Tibial nerve (tissue), 4 donors: ENCODE measurements around the gene TMEM135. TPM values are rescaled to one million over a fixed set of nuclear protein-coding genes. Genes with fewer than 3 reads are reported as not detected.
"Not testable (repeated sequence)": the region's sequence is repeated elsewhere in the genome, so short reads cannot be mapped to it uniquely, and the experiment has no call there.

ENCODE experiments used
- DNase-seq, 2 donors: peaks; one replicate each; pipeline ENCODE4 v3.0.0-alpha.2; 2019; ENCODE audit warnings: low spot score in 2 of 2
- H3K27ac ChIP-seq, 4 donors: fragments of 200-600 bp; sonication (generic) in 3 of 4; one replicate each; pipeline ENCODE4 v1.5.1; 2017 to 2019; ENCODE audit warnings: mild to moderate bottlenecking in 1 of 4
- H3K27me3 ChIP-seq, 2 donors: fragments of 200-600 bp; sonication (generic) in 1 of 2; one replicate each; pipeline versions ENCODE4 v1.5.1 to v1.6.0; 2017 to 2019
- H3K36me3 ChIP-seq, 3 donors: fragments of 200-600 bp; sonication (generic); one replicate each; pipeline ENCODE4 v1.5.1; 2018 to 2019
- H3K4me1 ChIP-seq, 4 donors: fragments of 200-600 bp; sonication (generic) in 3 of 4; one replicate each; pipeline ENCODE4 v1.5.1; 2017 to 2019
- H3K4me3 ChIP-seq, 4 donors: fragments of 200-600 bp; sonication (generic) in 3 of 4; one replicate each; pipeline ENCODE4 v1.5.1; 2017 to 2019; ENCODE audit warnings: mild to moderate bottlenecking in 1 of 4, moderate library complexity in 1 of 4
- H3K9me3 ChIP-seq, 4 donors: fragments of 200-600 bp; sonication (generic) in 3 of 4; one replicate each; pipeline ENCODE4 v1.5.1; 2017 to 2019
- EP300 ChIP-seq, 2 donors: sonication (generic); formaldehyde crosslinking; IDR thresholded peaks; one replicate each; pipeline ENCODE4 v1.6.1; 2017; ENCODE audit warnings: antibody characterized with exemption in 2 of 2, mild to moderate bottlenecking in 1 of 2
- POLR2A ChIP-seq, 2 donors: fragments of 450-650 bp; IDR thresholded peaks; one replicate each; pipeline ENCODE4 v1.6.1; 2017; ENCODE audit warnings: antibody characterized with exemption in 2 of 2, mild to moderate bottlenecking in 2 of 2, moderate library complexity in 2 of 2
- WGBS, 2 donors: methylation state at CpG; one replicate each; pipeline ENCODE4 v1.1.5; 2018; 5-methylcytosine and 5-hydroxymethylcytosine counted together
- total RNA-seq, 4 donors: library from RNA; depleted of rRNA; stranded (reverse); fragments of >200 nt; gene quantifications; one replicate each; pipeline ENCODE4 v1.1.0, GENCODE V29; 2016
- TF ChIP-seq, protein P1 (sequence below), 5 experiments: fragments of 200-600 bp in 3 of 5; fragments of 450-650 bp in 2 of 5; sonication (generic) in 3 of 5; IDR thresholded peaks; one replicate each; pipeline ENCODE4 v1.5.1; 2016 to 2019; ENCODE audit warnings: antibody characterized with exemption in 5 of 5, mild to moderate bottlenecking in 3 of 5, moderate library complexity in 2 of 5

The TMEM135 gene
- total RNA-seq, 4 donors from 2014 or later: 23.2 to 28.5 (median 25.6) TPM

DNA sequence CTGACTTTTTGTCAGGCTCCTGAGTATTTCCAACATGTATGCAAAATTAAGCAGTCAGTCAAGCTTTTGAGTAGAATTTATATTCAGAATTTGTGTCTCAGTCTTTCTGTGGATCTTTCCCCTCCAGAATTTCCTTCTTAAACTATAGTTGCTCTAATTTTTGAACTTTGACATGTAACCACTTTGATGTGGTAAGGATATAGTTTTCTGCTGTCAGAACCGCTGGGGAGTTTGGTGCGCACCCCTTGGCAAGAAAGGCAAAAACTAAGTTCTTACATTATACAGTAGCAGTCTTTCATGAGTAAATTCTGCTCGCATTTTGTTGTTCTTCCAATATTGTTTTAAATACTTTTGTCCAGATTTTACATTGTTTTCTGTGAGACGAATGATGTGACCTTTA is 105.9 kb downstream of the TMEM135 start:
- Histone ChIP-seq H3K9me3 (peaks cover 0 to 17% (median 8%) of the 10 kb centered on the region in 4 donors), H3K4me1 (no peaks in the 10 kb centered on the region), H3K27me3 (no peaks in the 10 kb centered on the region), H3K27ac (no peak overlapping the region), H3K4me3 (no peak overlapping the region), H3K36me3 (no peaks in the 10 kb centered on the region)
- WGBS, 2 donors: 52 to 73% methylated on average over 4 of the region's 4 CpGs
- DNase-seq: no peak
- TF ChIP-seq EP300 (IDR thresholded peaks at IDR 0.05): no peak
- TF ChIP-seq, protein P1, sequence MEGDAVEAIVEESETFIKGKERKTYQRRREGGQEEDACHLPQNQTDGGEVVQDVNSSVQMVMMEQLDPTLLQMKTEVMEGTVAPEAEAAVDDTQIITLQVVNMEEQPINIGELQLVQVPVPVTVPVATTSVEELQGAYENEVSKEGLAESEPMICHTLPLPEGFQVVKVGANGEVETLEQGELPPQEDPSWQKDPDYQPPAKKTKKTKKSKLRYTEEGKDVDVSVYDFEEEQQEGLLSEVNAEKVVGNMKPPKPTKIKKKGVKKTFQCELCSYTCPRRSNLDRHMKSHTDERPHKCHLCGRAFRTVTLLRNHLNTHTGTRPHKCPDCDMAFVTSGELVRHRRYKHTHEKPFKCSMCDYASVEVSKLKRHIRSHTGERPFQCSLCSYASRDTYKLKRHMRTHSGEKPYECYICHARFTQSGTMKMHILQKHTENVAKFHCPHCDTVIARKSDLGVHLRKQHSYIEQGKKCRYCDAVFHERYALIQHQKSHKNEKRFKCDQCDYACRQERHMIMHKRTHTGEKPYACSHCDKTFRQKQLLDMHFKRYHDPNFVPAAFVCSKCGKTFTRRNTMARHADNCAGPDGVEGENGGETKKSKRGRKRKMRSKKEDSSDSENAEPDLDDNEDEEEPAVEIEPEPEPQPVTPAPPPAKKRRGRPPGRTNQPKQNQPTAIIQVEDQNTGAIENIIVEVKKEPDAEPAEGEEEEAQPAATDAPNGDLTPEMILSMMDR (IDR thresholded peaks at IDR 0.05): no peak
- TF ChIP-seq POLR2A (IDR thresholded peaks at IDR 0.05): no peak

DNA sequence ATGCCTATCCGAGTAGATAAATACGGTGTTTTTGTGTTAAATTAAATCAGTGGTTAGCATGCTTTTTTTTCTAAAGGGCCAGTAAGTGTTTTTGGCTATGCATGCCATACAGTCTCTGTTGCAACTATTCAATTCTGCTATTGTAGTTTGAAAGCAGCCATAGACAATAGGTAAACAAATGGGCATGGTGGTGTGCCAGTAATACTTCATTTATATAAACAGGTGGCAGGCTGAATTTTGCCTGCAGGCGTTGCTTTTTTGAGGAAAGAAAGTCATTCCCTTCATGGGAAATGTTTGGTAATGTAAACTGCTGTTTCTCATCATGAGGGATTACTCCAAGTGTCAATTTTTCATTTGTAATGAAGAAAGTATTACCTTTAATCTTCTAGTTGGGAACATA is 106.5 kb downstream of the TMEM135 start:
- H3K27me3 ChIP-seq: no peaks in the 10 kb centered on the region
- no peaks in the 10 kb centered on the region for H3K4me1 ChIP-seq
- TF ChIP-seq, protein P1 (IDR thresholded peaks at IDR 0.05): no peak
- TF ChIP-seq EP300 (IDR thresholded peaks at IDR 0.05) (no peak), POLR2A (IDR thresholded peaks at IDR 0.05) (no peak)
- DNase-seq: no peak
- no peak overlapping the region for H3K27ac ChIP-seq
- H3K9me3 ChIP-seq: peaks cover 0 to 13% (median 5%) of the 10 kb centered on the region in 4 donors
- H3K4me3 ChIP-seq: no peak overlapping the region
- 72 to 76% methylated on average over 3 of the region's 3 CpGs for WGBS, 2 donors
- H3K36me3 ChIP-seq: no peaks in the 10 kb centered on the region

DNA sequence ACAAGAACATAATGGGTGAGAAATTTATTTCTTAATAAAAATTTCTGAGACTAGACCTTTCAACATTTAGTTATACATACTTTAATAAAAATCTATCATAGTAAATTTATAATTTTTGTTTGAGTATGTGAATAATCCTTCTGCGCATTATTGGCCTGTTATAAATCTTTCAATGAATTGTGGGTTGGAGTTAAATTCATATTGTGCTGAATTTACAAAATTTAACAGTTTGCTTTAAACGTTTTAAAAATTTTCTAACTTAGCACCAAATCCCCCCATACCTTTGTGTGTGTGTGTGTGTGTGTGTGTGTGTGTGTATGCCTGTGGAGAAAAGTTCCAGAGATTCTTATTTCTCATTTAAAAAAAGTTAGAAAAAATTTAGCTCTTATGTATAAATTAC is 111.0 kb downstream of the TMEM135 start:
- TF ChIP-seq, protein P1 (IDR thresholded peaks at IDR 0.05): no peak
- TF ChIP-seq EP300 (IDR thresholded peaks at IDR 0.05) (no peak), POLR2A (IDR thresholded peaks at IDR 0.05) (no peak)
- H3K27ac ChIP-seq: no peak overlapping the region
- H3K4me1 ChIP-seq: no peaks in the 10 kb centered on the region
- H3K9me3 ChIP-seq: peaks cover 0 to 5% (median 0%) of the 10 kb centered on the region in 4 donors
- no peak for DNase-seq
- H3K4me3 ChIP-seq: no peak overlapping the region
- WGBS, 2 donors: 73 to 80% methylated on average over 2 of the region's 2 CpGs
- no peaks in the 10 kb centered on the region for H3K36me3 ChIP-seq
- H3K27me3 ChIP-seq: no peaks in the 10 kb centered on the region

DNA sequence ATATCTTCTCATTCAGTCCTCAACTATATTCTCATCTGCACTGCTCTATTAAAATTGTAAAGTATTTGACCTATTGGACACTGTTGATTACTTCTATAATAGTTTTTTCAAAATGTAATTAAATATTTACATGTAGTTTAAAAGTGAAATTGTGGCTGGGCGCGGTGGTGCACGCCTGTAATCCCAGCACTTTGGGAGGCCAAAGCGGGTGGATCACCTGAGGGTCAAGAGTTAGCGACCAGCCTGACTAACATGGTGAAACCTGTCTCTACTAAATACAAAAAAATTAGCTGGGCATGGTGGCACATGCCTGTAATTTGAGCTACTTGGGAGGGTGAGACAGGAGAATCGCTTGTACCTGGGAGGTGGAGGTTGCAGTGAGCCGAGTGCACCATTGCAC is 112.0 kb downstream of the TMEM135 start:
- H3K4me1 ChIP-seq, H3K27me3 ChIP-seq, H3K36me3 ChIP-seq, H3K27ac ChIP-seq, H3K4me3 ChIP-seq, DNase-seq, H3K9me3 ChIP-seq: not testable (repeated sequence)
- 96 to 98% methylated on average over 7 of the region's 7 CpGs for WGBS, 2 donors

DNA sequence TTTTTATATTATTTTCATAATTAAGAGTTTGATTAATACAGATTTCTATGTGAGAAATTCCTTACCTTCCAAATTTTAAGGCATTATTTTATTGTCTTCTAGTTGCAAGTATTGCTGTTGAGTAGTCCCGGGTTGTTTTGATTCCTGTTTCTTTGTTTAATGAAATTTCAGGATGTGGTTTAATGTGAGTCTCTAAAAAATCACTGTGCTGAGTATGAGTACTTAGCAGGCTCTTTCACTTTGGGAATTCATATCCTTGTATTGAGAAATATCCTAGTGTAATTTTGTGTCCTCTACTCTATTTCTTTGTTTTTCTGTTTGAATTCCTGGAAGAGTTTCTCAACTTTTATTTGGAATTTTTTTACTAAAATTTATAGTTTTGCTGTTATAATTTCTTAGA is 113.2 kb downstream of the TMEM135 start:
- no peak for TF ChIP-seq EP300 (IDR thresholded peaks at IDR 0.05)
- TF ChIP-seq, protein P1 (IDR thresholded peaks at IDR 0.05): no peak
- no peak for TF ChIP-seq POLR2A (IDR thresholded peaks at IDR 0.05)
- Histone ChIP-seq H3K27me3 (no peaks in the 10 kb centered on the region), H3K4me1 (peaks cover 0 to 3% (median 0%) of the 10 kb centered on the region in 4 donors), H3K27ac (peak overlapping the region in 1 of 4 donors; percentile 25), H3K9me3 (peaks cover 0 to 5% (median 0%) of the 10 kb centered on the region in 4 donors), H3K4me3 (no peak overlapping the region), H3K36me3 (no peaks in the 10 kb centered on the region)
- no peak for DNase-seq
- WGBS, 2 donors: 45 to 54% methylated on average over 1 of the region's 1 CpG

DNA sequence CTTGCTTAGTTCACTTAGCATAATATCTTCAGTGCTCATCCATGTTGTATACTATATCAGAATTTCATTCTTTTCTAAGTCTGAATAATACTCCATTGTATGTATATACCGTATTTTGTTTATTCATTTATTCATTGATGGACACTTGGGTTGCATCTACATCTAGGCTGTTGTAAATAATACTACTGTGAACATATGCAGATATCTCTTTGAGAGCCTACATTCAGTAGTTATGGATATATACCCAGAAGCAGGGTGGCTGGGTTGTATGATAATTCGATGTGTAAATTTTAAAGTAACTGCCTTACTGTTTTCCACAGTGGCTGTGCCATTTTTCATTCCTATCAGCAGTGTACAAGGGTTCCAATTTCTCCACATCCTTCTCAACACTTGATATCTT is 116.5 kb downstream of the TMEM135 start:
- peaks cover 0 to 5% (median 0%) of the 10 kb centered on the region in 4 donors for H3K9me3 ChIP-seq
- WGBS, 2 donors: 79 to 83% methylated on average over 2 of the region's 2 CpGs

More for the DNA sequence above, 116.5 kb downstream of the TMEM135 start:
- H3K4me3 ChIP-seq: no peak overlapping the region
- H3K36me3 ChIP-seq: no peaks in the 10 kb centered on the region
- H3K27ac ChIP-seq: no peak overlapping the region
- DNase-seq: no peak
- TF ChIP-seq POLR2A (IDR thresholded peaks at IDR 0.05) (no peak), EP300 (IDR thresholded peaks at IDR 0.05) (no peak)
- TF ChIP-seq, protein P1 (IDR thresholded peaks at IDR 0.05): no peak
- no peaks in the 10 kb centered on the region for H3K27me3 ChIP-seq
- H3K4me1 ChIP-seq: peaks cover 0 to 3% (median 0%) of the 10 kb centered on the region in 4 donors
